ENCODE data around the gene MCM9.

Gene MCM9

GRCh38 chr6:118876198-118876597 lies 58.8 kb downstream of the MCM9 start:
- H3K4me3 ChIP-seq (ENCODE audit: low read depth in 1 of 2, low read length in 1 of 2): no peak overlapping the region

GRCh38 chr6:118875672-118876071 lies 59.3 kb downstream of the MCM9 start:
- H3K4me3 ChIP-seq (ENCODE audit: low read depth in 1 of 2, low read length in 1 of 2): no peak overlapping the region
- TF ChIP-seq CTCF (IDR thresholded peaks at IDR 0.05): no peak
- peaks cover 0 to 2% of the 10 kb centered on the region in 2 experiments for H3K4me1 ChIP-seq (ENCODE audit: control insufficient read depth in 1 of 2, insufficient read depth in 1 of 2, low read depth in 1 of 2, low read length in 1 of 2)
- H3K27me3 ChIP-seq: no peaks in the 10 kb centered on the region
- no peaks in the 10 kb centered on the region for H3K9me3 ChIP-seq
- no peaks in the 10 kb centered on the region for H3K36me3 ChIP-seq
- no peak overlapping the region for H3K27ac ChIP-seq

More at GRCh38 chr6:118876198-118876597, 58.8 kb downstream of the MCM9 start:
- Histone ChIP-seq H3K36me3 (no peaks in the 10 kb centered on the region), H3K4me1 (ENCODE audit: control insufficient read depth in 1 of 2, insufficient read depth in 1 of 2, low read depth in 1 of 2, low read length in 1 of 2) (peaks cover 0 to 2% of the 10 kb centered on the region in 2 experiments), H3K27me3 (no peaks in the 10 kb centered on the region), H3K27ac (no peak overlapping the region), H3K9me3 (no peaks in the 10 kb centered on the region)
- TF ChIP-seq CTCF (IDR thresholded peaks at IDR 0.05): no peak

- Histone ChIP-seq H3K4me3 (ENCODE audit: low read depth in 1 of 2, low read length in 1 of 2) (no peak overlapping the region), H3K27me3 (no peaks in the 10 kb centered on the region), H3K9me3 (no peaks in the 10 kb centered on the region), H3K27ac (no peak overlapping the region), H3K4me1 (ENCODE audit: control insufficient read depth in 1 of 2, insufficient read depth in 1 of 2, low read depth in 1 of 2, low read length in 1 of 2) (peaks cover 0 to 2% of the 10 kb centered on the region in 2 experiments), H3K36me3 (no peaks in the 10 kb centered on the region)
- TF ChIP-seq CTCF (IDR thresholded peaks at IDR 0.05): no peak
Measured at GRCh38 chr6:118873239-118873638, 61.7 kb downstream of the MCM9 start.

GRCh38 chr6:118872726-118873125 lies 62.2 kb downstream of the MCM9 start:
- H3K27me3 ChIP-seq: no peaks in the 10 kb centered on the region
- H3K4me3 ChIP-seq (ENCODE audit: low read depth in 1 of 2, low read length in 1 of 2): no peak overlapping the region
- H3K27ac ChIP-seq: no peak overlapping the region
- TF ChIP-seq CTCF (IDR thresholded peaks at IDR 0.05): no peak
- H3K9me3 ChIP-seq: no peaks in the 10 kb centered on the region
- peaks cover 0 to 2% of the 10 kb centered on the region in 2 experiments for H3K4me1 ChIP-seq (ENCODE audit: control insufficient read depth in 1 of 2, insufficient read depth in 1 of 2, low read depth in 1 of 2, low read length in 1 of 2)
- H3K36me3 ChIP-seq: no peaks in the 10 kb centered on the region

- H3K36me3 ChIP-seq: no peaks in the 10 kb centered on the region
- no peak overlapping the region for H3K4me3 ChIP-seq (ENCODE audit: low read depth in 1 of 2, low read length in 1 of 2)
- TF ChIP-seq CTCF (IDR thresholded peaks at IDR 0.05): no peak
- no peaks in the 10 kb centered on the region for H3K27me3 ChIP-seq
- peaks cover 0 to 2% of the 10 kb centered on the region in 2 experiments for H3K4me1 ChIP-seq (ENCODE audit: control insufficient read depth in 1 of 2, insufficient read depth in 1 of 2, low read depth in 1 of 2, low read length in 1 of 2)
- H3K9me3 ChIP-seq: no peaks in the 10 kb centered on the region
- no peak overlapping the region for H3K27ac ChIP-seq
Measured at GRCh38 chr6:118872318-118872717, 62.6 kb downstream of the MCM9 start.

- peaks cover 0 to 2% of the 10 kb centered on the region in 2 experiments for H3K4me1 ChIP-seq (ENCODE audit: control insufficient read depth in 1 of 2, insufficient read depth in 1 of 2, low read depth in 1 of 2, low read length in 1 of 2)
- no peak for TF ChIP-seq CTCF (IDR thresholded peaks at IDR 0.05)
- no peaks in the 10 kb centered on the region for H3K9me3 ChIP-seq
- H3K4me3 ChIP-seq (ENCODE audit: low read depth in 1 of 2, low read length in 1 of 2): no peak overlapping the region
- H3K27ac ChIP-seq: no peak overlapping the region
- no peaks in the 10 kb centered on the region for H3K27me3 ChIP-seq
- no peaks in the 10 kb centered on the region for H3K36me3 ChIP-seq
Measured at GRCh38 chr6:118871331-118871730, 63.6 kb downstream of the MCM9 start.
